H1 (cell line): Measurements from ENCODE around the gene DTNB. TPM values are rescaled to one million over a fixed set of nuclear protein-coding genes. Genes with fewer than 3 reads are reported as not detected.

Experiments used
- CTCF ChIA-PET: fragments of 300-600 bp; sonication (Branson Sonifier 250); formaldehyde crosslinking; loops from one replicate; lab custom pipeline; 2021; ENCODE audit not compliant: partially characterized antibody; lab: Charles Lee
- POLR2A ChIA-PET: fragments of 300-600 bp; sonication (Branson Sonifier 250); formaldehyde crosslinking; loops from one replicate; lab custom pipeline; 2021; ENCODE audit warnings: inconsistent platforms; ENCODE audit not compliant: partially characterized antibody; lab: Charles Lee
- DNase-seq, 2 experiments: peaks; one replicate each; pipeline versions ENCODE4 v3.0.0 to v3.0.0-alpha.2; 2010 to 2022; ENCODE audit warnings: low spot score in 2 of 2, low read depth in 1 of 2, mixed read lengths in 1 of 2
- FAIRE-seq: peaks from 2 replicates; lab custom pipeline; 2011; peaks lifted over from hg19 to GRCh38; lab: Jason Lieb, UNC
- H2AFZ ChIP-seq: 2 replicates; pipeline ENCODE4 v1.8.1; 2012; ENCODE audit warnings: low read length, inconsistent platforms
- H2AK5ac ChIP-seq: 2 replicates; pipeline ENCODE4 v1.6.1; 2013; ENCODE audit warnings: low read depth, low read length
- H2BK120ac ChIP-seq: replicated peaks from 2 replicates; pipeline ENCODE3; 2013; ENCODE audit warnings: low read depth, low read length, inconsistent platforms
- H2BK12ac ChIP-seq: 2 replicates; pipeline ENCODE4 v1.6.1; 2013; ENCODE audit warnings: low read depth, low read length
- H2BK15ac ChIP-seq: 2 replicates; pipeline ENCODE4 v1.6.1; 2013; ENCODE audit warnings: low read length
- H2BK20ac ChIP-seq: 2 replicates; pipeline ENCODE4 v1.6.1; 2013; ENCODE audit warnings: low read length
- H2BK5ac ChIP-seq: 2 replicates; pipeline ENCODE4 v1.6.1; 2013; ENCODE audit warnings: low read depth, low read length
- H3K14ac ChIP-seq: 2 replicates; pipeline ENCODE4 v1.6.1; 2013; ENCODE audit warnings: inconsistent platforms; ENCODE audit not compliant: insufficient read length
- H3K18ac ChIP-seq: 2 replicates; pipeline ENCODE4 v1.6.1; 2013; ENCODE audit warnings: low read length; ENCODE audit errors: extremely low read depth
- H3K23ac ChIP-seq: 2 replicates; pipeline ENCODE4 v1.6.1; 2013; ENCODE audit warnings: inconsistent platforms; ENCODE audit not compliant: insufficient read length
- H3K23me2 ChIP-seq: 2 replicates; pipeline ENCODE4 v1.6.1; 2013; ENCODE audit warnings: low read depth, low read length
- H3K27ac ChIP-seq: 2 replicates; pipeline ENCODE4 v1.6.1; 2011; ENCODE audit warnings: low read depth, low read length, inconsistent platforms
- H3K27me3 ChIP-seq, 4 experiments: replicated peaks in 1 of 4; 1 replicate in 1 of 4; 2 replicates in 3 of 4; pipeline versions ENCODE4 v1.6.1 to v1.8.1; 2011 to 2013; ENCODE audit warnings: low read length in 3 of 4, mild to moderate bottlenecking in 3 of 4, inconsistent platforms in 2 of 4, mixed read lengths in 2 of 4, moderate library complexity in 1 of 4; ENCODE audit not compliant: control insufficient read depth in 3 of 4, insufficient read depth in 3 of 4; ENCODE audit errors: extremely low read depth in 1 of 4
- H3K36me3 ChIP-seq, 4 experiments: 2 replicates each; pipeline versions ENCODE4 v1.6.1 to v1.8.1; 2011 to 2013; ENCODE audit warnings: mild to moderate bottlenecking in 4 of 4, low read length in 3 of 4, moderate library complexity in 2 of 4, control low read depth in 1 of 4, inconsistent platforms in 1 of 4; ENCODE audit not compliant: insufficient read depth in 4 of 4, control insufficient read depth in 2 of 4
- H3K4ac ChIP-seq: replicated peaks from 2 replicates; pipeline ENCODE3; 2013; ENCODE audit warnings: low read length, low read depth, mixed read lengths, inconsistent platforms; ENCODE audit not compliant: insufficient read length
- H3K4me1 ChIP-seq, 4 experiments: replicated peaks in 1 of 4; 1 replicate in 1 of 4; 2 replicates in 3 of 4; pipeline versions ENCODE4 v1.6.1 to v1.8.1; 2011 to 2013; ENCODE audit warnings: low read length in 3 of 4, inconsistent platforms in 2 of 4, mixed read lengths in 1 of 4; ENCODE audit not compliant: insufficient read depth in 4 of 4, control insufficient read depth in 3 of 4
- H3K4me2 ChIP-seq, 2 experiments: 2 replicates each; pipeline versions ENCODE4 v1.6.1 to v1.8.1; 2011 to 2013; ENCODE audit warnings: low read depth in 2 of 2, low read length in 2 of 2, control low read depth in 1 of 2, inconsistent platforms in 1 of 2, mild to moderate bottlenecking in 1 of 2; ENCODE audit not compliant: insufficient read depth in 1 of 2
- H3K4me3 ChIP-seq, 4 experiments: fragments of 200-600, 300-600 bp in 1 of 4; sonication (generic), shearing (Covaris generic), sonication (Bioruptor Twin) in 1 of 4; 2 replicates each; pipeline versions ENCODE4 v1.5.1 to v1.8.1; 2011 to 2016; ENCODE audit warnings: low read length in 4 of 4, low read depth in 3 of 4, control low read depth in 2 of 4, inconsistent platforms in 2 of 4, mild to moderate bottlenecking in 2 of 4, mixed read lengths in 1 of 4, moderate library complexity in 1 of 4; ENCODE audit not compliant: insufficient read depth in 2 of 4; ENCODE audit errors: extremely low read depth in 1 of 4
- H3K56ac ChIP-seq: replicated peaks from 2 replicates; pipeline ENCODE3; 2013; ENCODE audit warnings: low read depth, mild to moderate bottlenecking, mixed read lengths, low read length, inconsistent platforms; ENCODE audit not compliant: insufficient read length
- H3K79me1 ChIP-seq: 2 replicates; pipeline ENCODE4 v1.6.1; 2013; ENCODE audit warnings: low read depth, low read length, control low read depth
- H3K79me2 ChIP-seq, 2 experiments: 2 replicates each; pipeline versions ENCODE4 v1.6.1 to v1.8.1; 2012 to 2013; ENCODE audit warnings: low read length in 2 of 2, mild to moderate bottlenecking in 2 of 2, inconsistent platforms in 1 of 2; ENCODE audit not compliant: insufficient read depth in 2 of 2, control insufficient read depth in 1 of 2
- H3K9ac ChIP-seq, 4 experiments: replicated peaks in 1 of 4; 1 replicate in 1 of 4; 2 replicates in 3 of 4; pipeline versions ENCODE4 v1.6.1 to v1.8.1; 2011 to 2013; ENCODE audit warnings: low read depth in 3 of 4, low read length in 3 of 4, control low read depth in 2 of 4, mild to moderate bottlenecking in 2 of 4, moderate library complexity in 2 of 4, inconsistent platforms in 1 of 4; ENCODE audit errors: extremely low read depth in 1 of 4
- H3K9me3 ChIP-seq, 2 experiments: 2 replicates each; pipeline versions ENCODE4 v1.6.1 to v1.8.1; 2012 to 2013; ENCODE audit warnings: mild to moderate bottlenecking in 2 of 2, moderate library complexity in 2 of 2, control low read depth in 1 of 2, inconsistent platforms in 1 of 2, low read depth in 1 of 2, low read length in 1 of 2, mixed read lengths in 1 of 2; ENCODE audit not compliant: insufficient read depth in 2 of 2
- H4K20me1 ChIP-seq, 2 experiments: replicated peaks in 1 of 2; 2 replicates each; pipeline versions ENCODE3 to v1.8.1; 2011 to 2013; ENCODE audit warnings: inconsistent platforms in 2 of 2, low read length in 2 of 2, mild to moderate bottlenecking in 1 of 2; ENCODE audit not compliant: insufficient read depth in 2 of 2, control insufficient read depth in 1 of 2
- H4K5ac ChIP-seq: 2 replicates; pipeline ENCODE4 v1.6.1; 2013; ENCODE audit warnings: low read length, low read depth, mixed read lengths, inconsistent platforms; ENCODE audit not compliant: insufficient read length
- H4K8ac ChIP-seq: 2 replicates; pipeline ENCODE4 v1.8.0; 2013; ENCODE audit warnings: mild to moderate bottlenecking, moderate library complexity, low read length, inconsistent platforms; ENCODE audit not compliant: insufficient read depth; ENCODE audit errors: extremely low read depth
- H4K91ac ChIP-seq: replicated peaks from 2 replicates; pipeline ENCODE3; 2013; ENCODE audit warnings: low read length, mixed read lengths, inconsistent platforms; ENCODE audit not compliant: insufficient read length
- PHF8 ChIP-seq: fragments of 200-600 bp; sonication (generic); conservative IDR thresholded peaks from 2 replicates; pipeline ENCODE4 v1.7.1; 2012; ENCODE audit warnings: low read depth, mild to moderate bottlenecking, inconsistent platforms, low read length, moderate library complexity
- SAP30 ChIP-seq: fragments of 300-600 bp; sonication (generic); IDR thresholded peaks from 2 replicates; pipeline ENCODE4 v1.7.1; 2012; ENCODE audit warnings: low read length, moderate library complexity, mild to moderate bottlenecking, inconsistent platforms; ENCODE audit not compliant: insufficient read depth, insufficient replicate concordance
- WGBS, 2 experiments: shearing (Covaris generic) in 1 of 2; methylation state at CpG; one replicate each; pipeline versions ENCODE4 v1.1.6 to v1.1.7; 2013 to 2015; ENCODE audit warnings: low lambda C conversion rate in 2 of 2, mixed read lengths in 2 of 2, inconsistent platforms in 1 of 2, low coverage in 1 of 2, missing lambda C conversion rate in 1 of 2; ENCODE audit not compliant: insufficient replicate concordance in 2 of 2, insufficient coverage in 1 of 2, insufficient read length in 1 of 2; ENCODE audit errors: extremely low coverage in 1 of 2, missing lambda C conversion rate in 1 of 2; 5-methylcytosine and 5-hydroxymethylcytosine counted together
- polyA plus RNA-seq, 7 experiments: library from polyadenylated mRNA; depleted of rRNA in 3 of 7; stranded (reverse) in 5 of 7; unstranded in 2 of 7; fragments of >200 nt in 5 of 7; fragments of 200-250 nt in 2 of 7; gene quantifications; 1 replicate in 5 of 7; 2 replicates in 1 of 7; 4 replicates in 1 of 7; pipeline versions ENCODE4 v1.2.1 to v1.2.3, GENCODE V29; 2011 to 2013; ENCODE audit warnings: missing spikeins in 2 of 7, mixed read lengths in 2 of 7
- total RNA-seq: library from RNA; stranded (reverse); fragmentation: NEBNext Ultra II Directional; extraction: Animal tissue kit (Norgen Biotek cat#: 25700); gene quantifications from 2 replicates; pipeline ENCODE4 v1.2.1, GENCODE V29; 2021

The DTNB gene
- total and polyA plus RNA-seq, 2 of the 8 experiments (the other 6 are each of a cell fraction or from before 2014, with no cell fraction given) = 39.6 to 49.5 TPM

GRCh38 chr2:25387876-25388449 is 285.4 kb downstream of the DTNB start:
- H2BK120ac ChIP-seq = no peak overlapping the region
- H3K27me3 ChIP-seq = no peaks in the 10 kb centered on the region
- H4K20me1 ChIP-seq = no peaks in the 10 kb centered on the region
- peaks cover 0 to 6% (median 0%) of the 10 kb centered on the region in 4 experiments; a peak in 2 of 8 replicates for H3K36me3 ChIP-seq
- FAIRE-seq (no peak), DNase-seq (no peak)
- no peaks in the 10 kb centered on the region for H3K23me2 ChIP-seq
- no peak overlapping the region for H4K91ac ChIP-seq
- POLR2A ChIA-PET = interaction anchor here (0.6 kb wide), 1 partner anchor 45 kb away, joined by 3 read pairs; no protein-coding TSS in a partner anchor
- H3K4me2 ChIP-seq = no peak overlapping the region
- H3K14ac ChIP-seq = no peak overlapping the region
- no peak overlapping the region for H3K18ac ChIP-seq
- no peak overlapping the region for H4K8ac ChIP-seq
- no peak overlapping the region for H2BK20ac ChIP-seq
- no peaks in the 10 kb centered on the region for H3K9me3 ChIP-seq
- H3K23ac ChIP-seq = no peak overlapping the region
- no peak overlapping the region for H2AK5ac ChIP-seq
- H2BK12ac ChIP-seq = no peak overlapping the region
- no peak overlapping the region for H3K56ac ChIP-seq
- H3K4me3 ChIP-seq = no peak overlapping the region
- H3K79me1 ChIP-seq = no peaks in the 10 kb centered on the region
- H2BK5ac ChIP-seq = no peak overlapping the region
- H3K9ac ChIP-seq = no peak overlapping the region
- H3K4me1 ChIP-seq = peaks cover 0 to 3% (median 0%) of the 10 kb centered on the region in 4 experiments; a peak in 1 of 7 replicates
- H3K79me2 ChIP-seq = no peaks in the 10 kb centered on the region
- CTCF ChIA-PET = interaction anchor here (1.1 to 6.6 kb wide), 4 partner anchors 12 to 45 kb away, joined by 3 to 39 read pairs (median 4); no protein-coding TSS in a partner anchor
- H2BK15ac ChIP-seq = no peak overlapping the region
- no peak for TF ChIP-seq PHF8
- TF ChIP-seq SAP30 = no peak
- no peak overlapping the region for H2AFZ ChIP-seq
- H3K4ac ChIP-seq = no peak overlapping the region
- H4K5ac ChIP-seq = no peak overlapping the region
- WGBS, 2 experiments = 92% methylated on average over 17 of the region's 17 CpGs; no CpG with 5 or more reads in 1 of the 2 experiments
- no peak overlapping the region for H3K27ac ChIP-seq
